AG04450 (cell line): ENCODE data around the gene CACNA1E. TPM values are rescaled to one million over a fixed set of nuclear protein-coding genes. Genes with fewer than 3 reads are reported as not detected.
A peak's percentile ranks its signal among the peaks of the same experiment; 100 is the strongest.

Experiments used
- CTCF ChIA-PET: fragments of 300-600, 350-600 bp; formaldehyde crosslinking; extraction: SDS; loops from one replicate; lab custom pipeline; 2022; ENCODE audit warnings: antibody characterized with exemption, inconsistent platforms; lab: Charles Lee
- POLR2A ChIA-PET: fragments of 350-600 bp; formaldehyde crosslinking; extraction: SDS; loops from one replicate; lab custom pipeline; 2021; ENCODE audit warnings: antibody characterized with exemption, inconsistent platforms; lab: Yijun Ruan, JAX
- DNase-seq: peaks from one replicate; pipeline ENCODE4 v3.0.0-alpha.2; 2011; ENCODE audit warnings: low read depth, low spot score
- H3K27ac ChIP-seq: one replicate; pipeline ENCODE4 v1.5.1; 2012; ENCODE audit warnings: low read depth, low read length, control low read depth
- H3K27me3 ChIP-seq: one replicate; pipeline ENCODE4 v1.6.0; 2012; ENCODE audit warnings: low read length; ENCODE audit not compliant: control insufficient read depth, insufficient read depth
- H3K4me3 ChIP-seq: 2 replicates; pipeline ENCODE4 v1.5.1; 2011; ENCODE audit warnings: mild to moderate bottlenecking, low read depth, low read length, control low read depth
- H3K9me3 ChIP-seq: 2 replicates; pipeline ENCODE4 v1.5.1; 2012; ENCODE audit warnings: low read length; ENCODE audit not compliant: control insufficient read depth, insufficient read depth
- polyA plus RNA-seq: library from polyadenylated mRNA; depleted of rRNA; stranded (reverse); fragments of >200 nt; gene quantifications from 2 replicates; pipeline ENCODE4 v1.2.3, GENCODE V29; 2011
- TF ChIP-seq, protein P1 (sequence below): IDR thresholded peaks from 2 replicates; pipeline ENCODE4 v1.5.1; 2011; ENCODE audit warnings: low read depth, low read length, control low read depth, inconsistent platforms

The CACNA1E gene
- polyA plus RNA-seq, 1 experiment = not detected

DNA sequence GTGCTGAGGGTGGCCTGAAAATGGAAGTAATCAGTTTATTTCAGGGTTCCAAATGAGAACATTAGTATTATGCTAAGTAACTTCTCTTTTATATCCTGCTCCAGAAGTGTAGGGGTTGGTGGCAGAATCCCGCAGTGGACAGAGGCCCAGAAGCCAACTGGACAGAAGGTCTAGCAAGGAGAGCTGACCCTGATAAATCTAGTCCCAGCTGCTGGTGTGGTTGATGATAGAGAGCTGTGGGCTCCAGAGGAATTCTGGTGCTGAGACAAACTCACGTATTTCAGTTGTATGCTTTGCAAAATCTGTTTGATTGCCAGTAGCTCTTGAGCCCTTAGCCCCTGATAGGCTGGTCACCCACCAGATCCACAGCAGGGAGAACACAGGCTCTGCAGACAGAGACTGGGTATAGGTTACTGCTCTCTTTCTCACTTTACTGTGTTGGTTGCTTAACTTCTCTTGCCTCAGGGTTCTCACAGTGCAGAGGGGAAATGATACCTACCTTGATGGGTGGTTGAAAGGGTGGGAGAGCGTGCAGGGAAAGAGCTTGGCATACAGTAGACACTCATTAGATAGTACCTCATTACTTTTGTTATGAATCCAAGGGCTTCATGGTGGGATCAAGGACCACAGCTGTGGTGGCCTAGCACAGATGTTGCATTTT is 29.6 kb upstream of the CACNA1E start:
- H3K27ac ChIP-seq = no peak overlapping the region
- ChIA-PET POLR2A (no interaction called here), CTCF (no interaction called here)
- no peaks in the 10 kb centered on the region for H3K9me3 ChIP-seq
- TF ChIP-seq, protein P1, sequence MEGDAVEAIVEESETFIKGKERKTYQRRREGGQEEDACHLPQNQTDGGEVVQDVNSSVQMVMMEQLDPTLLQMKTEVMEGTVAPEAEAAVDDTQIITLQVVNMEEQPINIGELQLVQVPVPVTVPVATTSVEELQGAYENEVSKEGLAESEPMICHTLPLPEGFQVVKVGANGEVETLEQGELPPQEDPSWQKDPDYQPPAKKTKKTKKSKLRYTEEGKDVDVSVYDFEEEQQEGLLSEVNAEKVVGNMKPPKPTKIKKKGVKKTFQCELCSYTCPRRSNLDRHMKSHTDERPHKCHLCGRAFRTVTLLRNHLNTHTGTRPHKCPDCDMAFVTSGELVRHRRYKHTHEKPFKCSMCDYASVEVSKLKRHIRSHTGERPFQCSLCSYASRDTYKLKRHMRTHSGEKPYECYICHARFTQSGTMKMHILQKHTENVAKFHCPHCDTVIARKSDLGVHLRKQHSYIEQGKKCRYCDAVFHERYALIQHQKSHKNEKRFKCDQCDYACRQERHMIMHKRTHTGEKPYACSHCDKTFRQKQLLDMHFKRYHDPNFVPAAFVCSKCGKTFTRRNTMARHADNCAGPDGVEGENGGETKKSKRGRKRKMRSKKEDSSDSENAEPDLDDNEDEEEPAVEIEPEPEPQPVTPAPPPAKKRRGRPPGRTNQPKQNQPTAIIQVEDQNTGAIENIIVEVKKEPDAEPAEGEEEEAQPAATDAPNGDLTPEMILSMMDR = no peak
- no peaks in the 10 kb centered on the region for H3K27me3 ChIP-seq
- DNase-seq = no peak
- no peak overlapping the region for H3K4me3 ChIP-seq

DNA sequence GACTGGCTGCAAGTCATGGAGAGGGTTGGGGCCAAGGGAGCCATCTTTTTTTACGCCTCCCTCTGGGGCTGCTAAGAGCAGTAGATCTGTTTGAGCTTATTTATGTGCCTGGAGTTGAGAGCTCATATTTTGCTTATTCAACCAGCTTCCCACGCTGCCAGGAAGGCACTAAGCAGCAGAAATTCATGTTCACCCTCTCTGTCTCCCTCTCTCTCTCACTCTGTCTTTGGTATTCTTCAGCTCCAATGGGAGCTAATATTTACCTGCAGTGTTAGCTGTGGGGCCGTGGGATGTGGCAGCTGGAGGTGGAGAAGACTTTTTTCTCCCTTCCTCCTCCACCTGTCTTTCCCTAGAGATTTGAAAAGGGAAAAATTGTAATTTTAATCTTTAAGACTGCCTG is 26.8 kb upstream of the CACNA1E start:
- Histone ChIP-seq H3K27me3 (no peaks in the 10 kb centered on the region), H3K27ac (no peak overlapping the region), H3K4me3 (no peak overlapping the region), H3K9me3 (no peaks in the 10 kb centered on the region)
- ChIA-PET CTCF (no interaction called here), POLR2A (no interaction called here)
- TF ChIP-seq, protein P1 = no peak
- no peak for DNase-seq

DNA sequence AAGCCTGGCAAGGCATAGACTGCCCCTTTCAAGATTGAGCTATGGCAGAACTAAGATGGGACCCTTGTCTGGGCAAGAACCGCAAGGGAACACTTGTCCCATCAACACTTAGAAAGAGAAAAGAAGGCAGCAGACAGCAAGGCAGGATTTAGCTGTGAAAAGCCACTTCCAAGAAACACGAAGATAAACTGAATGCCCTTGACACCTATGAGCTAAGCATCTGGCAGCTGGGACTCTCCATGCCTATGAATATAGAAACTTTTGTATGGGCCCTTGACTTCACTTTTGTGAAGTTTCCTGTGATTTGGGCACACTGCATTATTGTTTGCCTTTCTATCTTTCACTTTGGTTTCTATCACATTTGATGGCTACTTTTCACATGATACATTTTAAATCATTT is 24.9 kb upstream of the CACNA1E start:
- no peaks in the 10 kb centered on the region for H3K9me3 ChIP-seq
- no peak for DNase-seq
- ChIA-PET POLR2A (no interaction called here), CTCF (interaction anchor here (0.5 kb wide), 1 partner anchor 25 kb away, joined by 3 read pairs; the partner anchor contains the start of gene CACNA1E)
- H3K4me3 ChIP-seq = no peak overlapping the region
- H3K27ac ChIP-seq = no peak overlapping the region
- TF ChIP-seq, protein P1 = no peak
- no peaks in the 10 kb centered on the region for H3K27me3 ChIP-seq

DNA sequence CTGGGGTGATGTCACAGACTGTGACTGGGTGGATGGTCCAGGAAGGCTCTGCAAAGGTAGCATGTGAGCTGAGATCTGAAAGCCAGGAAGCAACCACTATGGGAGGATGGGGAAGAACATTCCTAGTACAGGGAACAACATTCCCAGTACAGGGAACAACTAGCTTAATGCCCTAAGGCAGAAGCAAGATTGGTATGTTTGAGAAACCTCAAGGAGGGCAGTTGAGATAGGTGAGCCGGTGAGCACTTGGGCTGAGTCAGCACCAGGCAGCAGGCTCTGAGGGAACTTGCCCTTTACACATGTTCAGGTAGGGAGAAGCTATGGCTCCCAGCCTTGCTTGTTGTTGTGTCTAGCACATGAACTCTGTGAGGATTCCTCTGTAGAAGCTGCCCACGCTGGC is 24.2 kb upstream of the CACNA1E start:
- DNase-seq = no peak
- TF ChIP-seq, protein P1 = no peak
- Histone ChIP-seq H3K27me3 (no peaks in the 10 kb centered on the region), H3K27ac (no peak overlapping the region), H3K4me3 (no peak overlapping the region), H3K9me3 (no peaks in the 10 kb centered on the region)
- POLR2A ChIA-PET = no interaction called here
- CTCF ChIA-PET = interaction anchor here (0.5 kb wide), 1 partner anchor 24 kb away, joined by 3 read pairs; the partner anchor contains the start of gene CACNA1E

DNA sequence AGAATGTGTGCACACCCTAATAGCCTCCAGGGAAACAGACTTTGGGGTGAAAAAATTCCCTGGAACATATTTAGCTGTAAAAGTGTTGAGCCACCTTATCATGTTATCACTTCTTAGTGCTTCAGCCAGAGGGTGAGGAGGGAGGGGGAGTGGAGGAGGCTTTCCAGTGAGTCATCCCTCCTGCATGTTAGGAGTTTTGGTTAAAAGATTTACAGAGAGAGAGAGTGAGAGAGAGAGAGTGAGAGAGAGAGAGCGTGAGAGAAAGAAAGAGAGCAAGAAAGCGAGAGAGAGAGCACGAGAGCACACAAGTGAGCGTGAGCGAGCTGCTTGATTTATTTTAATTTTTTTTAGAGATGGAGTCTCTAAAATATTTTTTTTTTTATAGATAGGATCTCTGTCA is 13.5 kb upstream of the CACNA1E start:
- CTCF ChIA-PET = interaction anchor here (1.8 kb wide), 1 partner anchor 9 kb away, joined by 4 read pairs; no protein-coding TSS in a partner anchor
- Histone ChIP-seq H3K27me3 (no peaks in the 10 kb centered on the region), H3K9me3 (no peaks in the 10 kb centered on the region), H3K4me3 (no peak overlapping the region), H3K27ac (no peak overlapping the region)
- POLR2A ChIA-PET = interaction anchor here (0.7 kb wide), 1 partner anchor 314 kb away, joined by 3 read pairs; no protein-coding TSS in a partner anchor
- TF ChIP-seq, protein P1 = no peak
- peak; percentile 24 for DNase-seq
